GM19438 (cell line): ENCODE measurements around the gene TNFSF10.

Experiments
- ATAC-seq: cut with Tn5 transposase; IDR thresholded peaks from one replicate; pipeline ENCODE4 v1.9.1; 2021; ENCODE audit warnings: low read depth; ENCODE audit not compliant: unreplicated experiment

Gene TNFSF10

GRCh38 chr3:172464306-172464705 is 58.9 kb downstream of the TNFSF10 start:
- ATAC-seq = no peak

GRCh38 chr3:172461530-172462138 is 61.6 kb downstream of the TNFSF10 start:
- no peak for ATAC-seq

DNA sequence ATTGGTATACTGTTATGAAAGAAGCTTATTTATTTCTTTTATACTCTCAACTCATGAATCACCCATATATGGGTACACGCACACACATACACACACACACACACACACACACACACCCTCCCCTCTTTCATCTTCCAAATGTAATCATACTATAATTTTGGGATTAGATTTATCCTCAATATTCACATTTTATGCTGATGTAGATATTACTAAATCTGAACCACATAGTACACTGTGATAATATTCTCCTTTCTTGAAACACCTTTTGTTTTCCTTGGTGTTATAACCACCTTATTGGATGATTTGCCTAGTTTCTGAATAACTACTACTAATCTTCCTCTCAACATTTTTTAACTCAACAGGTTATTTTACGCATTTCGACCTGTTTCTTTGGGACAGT is 66.8 kb downstream of the TNFSF10 start:
- ATAC-seq = no peak
